Fibroblast of the aortic adventitia (primary cell): ENCODE data around the gene DDB1. TPM values are rescaled to one million over a fixed set of nuclear protein-coding genes. Genes with fewer than 3 reads are reported as not detected.

ENCODE experiments used
- DNase-seq: peaks from one replicate; pipeline ENCODE4 v3.0.0-alpha.2; 2010; ENCODE audit warnings: low read depth
- H3K4me3 ChIP-seq: 2 replicates; pipeline ENCODE4 v1.5.1; 2011; ENCODE audit warnings: low read depth, mild to moderate bottlenecking, control low read depth, low read length, moderate library complexity
- total RNA-seq: library from RNA; depleted of rRNA; stranded (reverse); fragments of >200 nt; gene quantifications from 2 replicates; pipeline ENCODE4 v1.2.3, GENCODE V29; 2012; ENCODE audit warnings: low replicate concordance
- TF ChIP-seq, protein P1 (sequence below): IDR thresholded peaks from 2 replicates; pipeline ENCODE4 v1.5.1; 2011; ENCODE audit warnings: mild to moderate bottlenecking, low read length, control low read depth, inconsistent platforms; ENCODE audit not compliant: insufficient read depth

DDB1 gene
- total RNA-seq, 1 donor: 290 TPM

DNA sequence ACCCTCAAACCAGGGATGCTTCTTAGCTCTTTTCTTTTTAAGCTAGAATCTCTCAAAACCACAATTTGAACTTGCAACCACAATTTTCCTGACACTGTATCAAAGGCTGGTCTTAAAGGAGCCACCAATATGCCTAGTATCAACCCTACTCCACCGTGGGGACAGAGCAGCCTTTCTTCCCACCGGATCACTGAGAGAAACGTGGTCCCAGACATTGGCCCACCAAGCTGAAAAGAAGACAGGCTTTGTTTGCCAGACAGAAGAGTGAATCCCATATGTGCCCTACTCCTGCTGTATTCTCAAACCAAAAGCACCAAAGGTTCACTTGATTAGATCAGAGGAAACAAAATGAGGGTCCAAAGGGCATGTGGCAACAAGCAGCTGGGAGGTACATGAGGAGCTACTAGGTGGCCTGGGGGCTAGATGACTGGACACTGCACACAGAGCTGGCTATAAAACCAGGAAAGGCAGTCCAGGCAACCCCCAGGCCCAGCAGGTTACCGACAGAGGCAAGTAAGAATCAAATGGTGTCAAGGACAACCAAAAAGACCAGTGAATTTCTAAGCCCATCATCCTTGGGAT is 34.2 kb downstream of the DDB1 start:
- TF ChIP-seq, protein P1, sequence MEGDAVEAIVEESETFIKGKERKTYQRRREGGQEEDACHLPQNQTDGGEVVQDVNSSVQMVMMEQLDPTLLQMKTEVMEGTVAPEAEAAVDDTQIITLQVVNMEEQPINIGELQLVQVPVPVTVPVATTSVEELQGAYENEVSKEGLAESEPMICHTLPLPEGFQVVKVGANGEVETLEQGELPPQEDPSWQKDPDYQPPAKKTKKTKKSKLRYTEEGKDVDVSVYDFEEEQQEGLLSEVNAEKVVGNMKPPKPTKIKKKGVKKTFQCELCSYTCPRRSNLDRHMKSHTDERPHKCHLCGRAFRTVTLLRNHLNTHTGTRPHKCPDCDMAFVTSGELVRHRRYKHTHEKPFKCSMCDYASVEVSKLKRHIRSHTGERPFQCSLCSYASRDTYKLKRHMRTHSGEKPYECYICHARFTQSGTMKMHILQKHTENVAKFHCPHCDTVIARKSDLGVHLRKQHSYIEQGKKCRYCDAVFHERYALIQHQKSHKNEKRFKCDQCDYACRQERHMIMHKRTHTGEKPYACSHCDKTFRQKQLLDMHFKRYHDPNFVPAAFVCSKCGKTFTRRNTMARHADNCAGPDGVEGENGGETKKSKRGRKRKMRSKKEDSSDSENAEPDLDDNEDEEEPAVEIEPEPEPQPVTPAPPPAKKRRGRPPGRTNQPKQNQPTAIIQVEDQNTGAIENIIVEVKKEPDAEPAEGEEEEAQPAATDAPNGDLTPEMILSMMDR: no peak
- no peak overlapping the region for H3K4me3 ChIP-seq
- DNase-seq: peak; percentile 29

- TF ChIP-seq, protein P1: no peak
- no peak overlapping the region for H3K4me3 ChIP-seq
- peak; percentile 100 for DNase-seq
Measured at GRCh38 chr11:61297746-61298145, 35.2 kb downstream of the DDB1 start.

DNA sequence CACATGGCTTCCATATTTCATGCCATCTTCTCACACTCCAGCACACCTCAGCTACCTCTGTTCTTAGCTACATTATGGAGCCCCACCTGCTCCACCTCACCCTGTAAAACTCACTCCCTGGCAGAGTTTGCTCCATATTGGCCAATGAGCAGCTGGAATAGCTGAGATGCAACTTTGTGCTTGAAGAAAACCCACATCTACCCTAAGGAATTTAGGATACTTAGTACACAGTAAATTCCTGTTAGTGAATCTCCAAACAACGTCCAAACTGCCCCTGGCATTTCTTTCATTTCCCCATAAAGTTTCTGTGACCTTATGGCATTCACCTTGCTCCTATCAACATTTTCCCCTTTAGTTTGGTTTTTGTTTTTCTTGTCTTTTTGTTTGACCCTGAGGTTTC is 35.6 kb downstream of the DDB1 start:
- TF ChIP-seq, protein P1: no peak
- DNase-seq: no peak
- no peak overlapping the region for H3K4me3 ChIP-seq

DNA sequence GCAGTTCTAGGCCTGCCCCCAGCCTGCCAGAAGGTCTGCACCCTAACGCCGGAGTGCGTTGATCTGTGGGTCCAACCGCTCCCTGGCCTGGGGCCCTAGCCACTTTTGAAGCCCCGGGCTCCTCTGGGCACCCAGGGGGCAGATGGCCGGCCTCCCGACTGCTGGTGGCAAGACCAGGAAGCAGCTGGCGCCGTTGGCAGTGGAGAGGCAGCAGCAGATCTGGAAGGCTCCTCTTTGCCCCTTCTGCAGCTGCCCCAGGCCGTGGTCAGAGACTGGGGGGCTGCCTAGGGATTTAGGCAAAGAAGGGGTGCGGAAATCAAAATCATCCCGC is 37.3 kb downstream of the DDB1 start:
- H3K4me3 ChIP-seq: peak overlapping the region; percentile 72
- DNase-seq: no peak
- TF ChIP-seq, protein P1: no peak

GRCh38 chr11:61294717-61295595 is 37.9 kb downstream of the DDB1 start, which contains the start of gene VWCE:
TSS of gene VWCE (minus strand) at chr11:61295316. CDS start at chr11:61295037, 279 bp downstream.
- peak within 1 kb of the TSS; percentile 72 for H3K4me3 ChIP-seq
- TF ChIP-seq, protein P1: peak; percentile 42
- DNase-seq: peak; percentile 43

DNA sequence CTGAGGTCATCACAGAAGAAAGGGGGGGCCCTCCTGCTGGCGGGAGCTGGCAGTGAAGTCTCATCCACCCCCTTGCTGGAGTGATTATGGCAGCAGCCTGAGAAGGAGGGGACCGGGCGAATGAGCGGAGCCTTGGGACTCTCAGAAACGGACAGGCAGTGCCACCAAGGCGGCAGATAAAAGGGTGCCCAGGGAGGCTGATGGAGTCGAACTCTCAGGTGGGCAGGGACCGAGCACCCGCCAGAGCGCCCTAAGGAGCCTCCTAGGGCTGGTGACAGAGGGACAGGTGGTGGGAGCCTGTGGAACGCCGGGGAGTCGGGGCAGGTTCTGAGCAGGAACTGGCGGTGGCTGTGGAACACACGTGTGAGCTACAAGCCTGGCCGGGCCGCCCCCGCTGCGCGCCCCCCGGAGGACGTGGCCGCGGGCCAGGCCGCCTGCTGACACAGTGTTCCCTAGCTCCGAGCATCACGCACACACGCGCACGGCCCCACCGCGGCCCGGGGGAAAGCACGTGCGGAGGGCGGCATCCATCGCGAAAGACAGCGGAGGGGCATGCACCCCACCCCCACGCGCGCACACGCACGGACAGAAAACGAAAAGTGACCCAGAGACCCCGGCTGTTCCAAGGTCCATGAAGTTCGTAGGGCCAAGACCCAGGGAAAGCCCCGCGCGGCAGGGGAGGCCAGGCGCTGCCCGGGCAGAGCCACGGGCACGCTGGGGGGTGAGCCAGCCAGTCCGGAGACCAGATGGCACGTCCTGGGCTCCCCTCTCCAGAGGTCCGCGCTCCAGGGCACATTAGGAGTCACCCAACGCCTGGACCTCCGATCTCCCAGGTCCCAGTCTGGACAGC is 38.8 kb downstream of the DDB1 start:
- TF ChIP-seq, protein P1: no peak
- H3K4me3 ChIP-seq: peak overlapping the region; percentile 72
- peak; percentile 49 for DNase-seq
